ENCODE measurements around the gene MAFG. TPM values are rescaled to one million over a fixed set of nuclear protein-coding genes. Genes with fewer than 3 reads are reported as not detected.

The MAFG gene
- total RNA-seq, 1 experiment from 2014 or later, result 31.4 TPM

- no peaks in the 10 kb centered on the region for H4K20me1 ChIP-seq (ENCODE audit: control insufficient read depth, insufficient read depth, insufficient read length)
- no CpG with 5 or more reads among the region's 36 CpGs for WGBS (ENCODE audit: extremely low coverage, insufficient read length, low lambda C conversion rate)
Observed at GRCh38 chr17:81914103-81914850, 13.3 kb downstream of the MAFG start.

More at GRCh38 chr17:81914103-81914850, 13.3 kb downstream of the MAFG start:
- no peak overlapping the region for H2BK12ac ChIP-seq (ENCODE audit: insufficient read length, low read depth, low read length)
- H3K4ac ChIP-seq (ENCODE audit: low read depth, low read length), result no peak overlapping the region
- no peak for TF ChIP-seq CTCF (conservative IDR thresholded peaks at IDR 0.05)
- H2AK5ac ChIP-seq (ENCODE audit: insufficient read length, low read length), result no peak overlapping the region
- H3K18ac ChIP-seq (ENCODE audit: insufficient read length, low read depth, low read length), result no peak overlapping the region
- H2BK120ac ChIP-seq (ENCODE audit: low read depth, low read length, poor library complexity, severe bottlenecking), result no peak overlapping the region
- no peak overlapping the region for H3K56ac ChIP-seq (ENCODE audit: insufficient read length, low read depth, low read length)
- Mint-ChIP-seq H3K27ac (no peak overlapping the region), H3K4me3 (no peak overlapping the region), H3K9me3 (no peaks in the 10 kb centered on the region; a peak in 1 of 5 replicates), H3K36me3 (ENCODE audit: insufficient read depth in 1 of 3, low read depth in 3 of 3) (peaks cover 17 to 40% (median 38%) of the 10 kb centered on the region in 3 experiments; a peak in 6 of 7 replicates), H3K27me3 (ENCODE audit: low read depth) (no peaks in the 10 kb centered on the region), H3K4me1 (peaks cover 11 to 16% of the 10 kb centered on the region in 2 experiments)
- no peak overlapping the region for H3K23ac ChIP-seq (ENCODE audit: insufficient read length, low read depth, low read length)
- H2AFZ ChIP-seq (ENCODE audit: low read length), result no peak overlapping the region
- H3K9ac ChIP-seq (ENCODE audit: extremely low read depth, insufficient read length, low read length), result no peak overlapping the region
- DNase-seq, result no peak
- no peak overlapping the region for H3K27ac ChIP-seq (ENCODE audit: insufficient read length, low read depth, low read length)
- no peak overlapping the region for H3K14ac ChIP-seq (ENCODE audit: insufficient read depth, low read length)
- no peak overlapping the region for H3T11ph ChIP-seq (ENCODE audit: low read length)
- H2BK20ac ChIP-seq (ENCODE audit: low read depth, low read length, poor library complexity, severe bottlenecking), result no peak overlapping the region
- H2BK5ac ChIP-seq (ENCODE audit: insufficient read length, low read length), result no peak overlapping the region
- H3K23me2 ChIP-seq (ENCODE audit: insufficient read length, low read depth, low read length, poor library complexity, severe bottlenecking), result peaks cover 11% of the 10 kb centered on the region
- no peaks in the 10 kb centered on the region for H3K79me1 ChIP-seq (ENCODE audit: insufficient read depth, low read depth, low read length, poor library complexity, severe bottlenecking)
- H4K5ac ChIP-seq (ENCODE audit: insufficient read length, low read depth, low read length), result no peak overlapping the region
- H2BK15ac ChIP-seq (ENCODE audit: low read depth, low read length), result no peak overlapping the region
- no peak overlapping the region for H4K8ac ChIP-seq (replicated peaks; ENCODE audit: insufficient read length, low read depth, low read length)
- no peak overlapping the region for H4K91ac ChIP-seq (ENCODE audit: insufficient read length, low read depth, low read length)
- no peaks in the 10 kb centered on the region for H3K4me1 ChIP-seq (ENCODE audit: insufficient read depth, low read length)
- H3K79me2 ChIP-seq (ENCODE audit: insufficient read depth, low read length), result no peaks in the 10 kb centered on the region; the same call in 1 of the 2 replicates
- H3K4me2 ChIP-seq (ENCODE audit: insufficient read depth, insufficient read length, low read length), result no peak overlapping the region
- no peaks in the 10 kb centered on the region for H3K9me3 ChIP-seq (ENCODE audit: control insufficient read depth, low read depth, low read length)
- no peaks in the 10 kb centered on the region for H3K27me3 ChIP-seq (ENCODE audit: insufficient read depth, low read length)

Data from H9 (cell line).